SK-N-SH (cell line): ENCODE results near the gene ESRRG.

Experiments
- CTCF ChIP-seq: fragments of 200-600 bp; sonication (generic); IDR thresholded peaks from 2 replicates; pipeline ENCODE4 v1.6.1; 2017; ENCODE audit warnings: antibody characterized with exemption, mild to moderate bottlenecking, moderate library complexity
- MEF2A ChIP-seq: IDR thresholded peaks from 2 replicates; pipeline ENCODE4 v1.4.0; 2012; ENCODE audit warnings: low read depth, borderline replicate concordance
- SMC3 ChIP-seq: IDR thresholded peaks from 2 replicates; pipeline ENCODE4 v1.6.1; 2012; ENCODE audit warnings: low read depth, low read length, improper control_type of control experiment
- USF2 ChIP-seq: fragments of 150-350 bp; IDR thresholded peaks from 2 replicates; pipeline ENCODE4 v1.6.1; 2017; ENCODE audit warnings: antibody characterized with exemption, low read length, low read depth, borderline replicate concordance
- ZBTB33 ChIP-seq: IDR thresholded peaks from 2 replicates; pipeline ENCODE4 v1.4.0; 2012; ENCODE audit warnings: low read depth, borderline replicate concordance

GRCh38 chr1:216726435-216726834, 3.2 kb upstream of the ESRRG start:
- no peak; the same call in 1 of the 2 replicates for TF ChIP-seq CTCF
- TF ChIP-seq MEF2A: no peak
- TF ChIP-seq ZBTB33: no peak
- TF ChIP-seq SMC3: no peak
- no peak for TF ChIP-seq USF2
